ENCODE results near the gene ACOT6.

DNA sequence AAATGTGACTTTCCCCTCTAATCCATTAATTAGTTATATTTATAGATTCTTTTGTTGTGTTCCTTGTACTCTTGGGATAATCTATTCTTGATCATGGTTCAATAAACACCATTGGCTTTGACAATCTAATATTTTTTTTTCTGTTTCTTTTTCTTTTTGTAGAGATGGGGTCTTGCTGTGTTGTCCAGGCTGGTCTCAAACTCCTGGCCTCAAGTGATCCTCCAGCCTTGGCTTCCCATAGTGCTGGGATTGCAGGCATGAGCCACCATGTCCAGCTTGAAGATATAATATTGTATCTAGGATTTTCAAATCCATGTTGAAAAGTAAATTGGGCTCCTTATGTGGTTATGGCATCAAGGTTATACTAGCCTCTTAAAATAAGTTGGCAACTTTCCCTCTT, 38.7 kb downstream of the ACOT6 start:
- TF ChIP-seq, protein P1, sequence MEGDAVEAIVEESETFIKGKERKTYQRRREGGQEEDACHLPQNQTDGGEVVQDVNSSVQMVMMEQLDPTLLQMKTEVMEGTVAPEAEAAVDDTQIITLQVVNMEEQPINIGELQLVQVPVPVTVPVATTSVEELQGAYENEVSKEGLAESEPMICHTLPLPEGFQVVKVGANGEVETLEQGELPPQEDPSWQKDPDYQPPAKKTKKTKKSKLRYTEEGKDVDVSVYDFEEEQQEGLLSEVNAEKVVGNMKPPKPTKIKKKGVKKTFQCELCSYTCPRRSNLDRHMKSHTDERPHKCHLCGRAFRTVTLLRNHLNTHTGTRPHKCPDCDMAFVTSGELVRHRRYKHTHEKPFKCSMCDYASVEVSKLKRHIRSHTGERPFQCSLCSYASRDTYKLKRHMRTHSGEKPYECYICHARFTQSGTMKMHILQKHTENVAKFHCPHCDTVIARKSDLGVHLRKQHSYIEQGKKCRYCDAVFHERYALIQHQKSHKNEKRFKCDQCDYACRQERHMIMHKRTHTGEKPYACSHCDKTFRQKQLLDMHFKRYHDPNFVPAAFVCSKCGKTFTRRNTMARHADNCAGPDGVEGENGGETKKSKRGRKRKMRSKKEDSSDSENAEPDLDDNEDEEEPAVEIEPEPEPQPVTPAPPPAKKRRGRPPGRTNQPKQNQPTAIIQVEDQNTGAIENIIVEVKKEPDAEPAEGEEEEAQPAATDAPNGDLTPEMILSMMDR (IDR thresholded peaks at IDR 0.05; ENCODE audit: low read length): no peak
- no peak for TF ChIP-seq EZH2 (IDR thresholded peaks at IDR 0.05; ENCODE audit: borderline replicate concordance, low read length)

All from OCI-LY1 (cell line).